Rectal smooth muscle tissue (tissue), 1 donor: Measurements from ENCODE around the gene DROSHA.

ENCODE experiments used
- H3K27ac ChIP-seq: one replicate; pipeline ENCODE4 v1.7.0; 2013; ENCODE audit warnings: low read depth, low read length, inconsistent platforms
- H3K27me3 ChIP-seq: one replicate; pipeline ENCODE4 v1.7.0; 2013; ENCODE audit warnings: low read length; ENCODE audit not compliant: control insufficient read depth, insufficient read depth
- H3K36me3 ChIP-seq: one replicate; pipeline ENCODE4 v1.7.0; 2013; ENCODE audit warnings: low read length; ENCODE audit not compliant: control insufficient read depth, insufficient read depth
- H3K4me1 ChIP-seq: one replicate; pipeline ENCODE4 v1.7.0; 2013; ENCODE audit warnings: low read length; ENCODE audit not compliant: control insufficient read depth, insufficient read depth
- H3K4me3 ChIP-seq: one replicate; pipeline ENCODE4 v1.7.0; 2013; ENCODE audit warnings: low read length
- H3K9ac ChIP-seq: one replicate; pipeline ENCODE4 v1.7.0; 2013; ENCODE audit warnings: low read length

DROSHA gene

DNA sequence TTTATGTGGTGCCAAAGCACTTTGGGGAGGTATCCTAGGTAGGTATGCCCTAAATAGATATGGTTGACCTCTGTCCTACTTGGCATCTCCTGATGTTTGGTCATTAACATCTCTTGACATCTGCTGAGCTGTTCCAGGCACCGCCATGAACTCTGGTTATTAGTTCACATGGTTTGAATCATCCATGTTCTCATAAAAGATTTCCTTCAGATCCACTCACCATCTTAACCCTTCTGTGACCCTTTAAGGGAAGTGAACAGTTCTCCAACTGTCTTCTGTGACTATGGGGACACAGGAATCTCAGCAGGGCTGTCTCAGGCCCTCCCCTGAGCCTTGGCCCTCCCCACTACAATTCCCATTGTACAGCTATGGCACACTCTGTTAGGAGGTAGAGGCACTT is 170.7 kb downstream of the DROSHA start:
- Histone ChIP-seq H3K36me3 (no peaks in the 10 kb centered on the region), H3K4me3 (no peak overlapping the region), H3K9ac (no peak overlapping the region), H3K4me1 (peaks cover 7% of the 10 kb centered on the region), H3K27me3 (no peaks in the 10 kb centered on the region), H3K27ac (no peak overlapping the region)

- Histone ChIP-seq H3K27me3 (no peaks in the 10 kb centered on the region), H3K36me3 (no peaks in the 10 kb centered on the region), H3K27ac (no peak overlapping the region), H3K4me3 (no peak overlapping the region), H3K9ac (no peak overlapping the region), H3K4me1 (peaks cover 7% of the 10 kb centered on the region)
Observed at GRCh38 chr5:31359839-31360238, 172.1 kb downstream of the DROSHA start.

DNA sequence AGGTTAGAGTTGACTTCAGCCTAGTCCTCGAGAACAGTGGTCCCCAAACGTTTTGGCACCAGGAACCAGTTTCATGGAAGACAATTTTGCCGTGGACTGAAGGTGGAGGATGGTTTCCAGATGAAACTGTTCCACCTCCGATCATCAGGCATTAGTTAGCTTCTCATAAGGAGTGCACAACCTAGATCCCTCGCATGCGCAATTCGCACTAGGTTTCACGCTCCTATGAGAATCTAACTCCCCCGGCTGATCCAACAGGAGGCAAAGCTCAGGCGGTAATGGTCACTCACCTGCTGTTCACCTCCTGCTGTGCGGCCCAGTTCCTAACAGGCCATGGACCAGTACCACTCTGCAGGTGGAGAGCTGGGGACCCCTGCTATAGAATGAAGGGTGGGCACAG is 174.9 kb downstream of the DROSHA start:
- Histone ChIP-seq H3K4me1 (peaks cover 7% of the 10 kb centered on the region), H3K4me3 (no peak overlapping the region), H3K9ac (no peak overlapping the region), H3K27ac (no peak overlapping the region), H3K27me3 (no peaks in the 10 kb centered on the region), H3K36me3 (no peaks in the 10 kb centered on the region)

DNA sequence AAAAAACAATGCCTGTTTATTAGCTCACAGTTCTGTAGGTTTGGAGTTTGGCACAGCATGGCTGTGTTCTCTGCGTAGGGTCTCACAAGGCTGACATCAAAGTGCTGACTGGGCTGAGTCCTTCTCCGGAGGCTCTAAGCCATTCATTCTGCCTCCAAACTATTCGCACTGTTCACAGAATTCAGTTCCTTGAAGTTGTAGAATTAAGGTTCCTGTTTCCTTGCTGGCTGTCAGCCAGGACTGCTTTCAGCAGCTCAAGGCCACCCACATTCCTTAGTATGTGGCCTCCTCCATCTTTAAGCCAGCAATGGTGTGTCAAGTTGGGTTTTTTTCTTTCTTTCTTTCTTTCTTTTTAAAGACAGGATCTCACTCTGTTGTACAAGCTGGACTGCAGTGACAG is 176.6 kb downstream of the DROSHA start:
- H3K9ac ChIP-seq = no peak overlapping the region
- no peak overlapping the region for H3K27ac ChIP-seq
- no peaks in the 10 kb centered on the region for H3K4me1 ChIP-seq
- no peak overlapping the region for H3K4me3 ChIP-seq
- no peaks in the 10 kb centered on the region for H3K27me3 ChIP-seq
- no peaks in the 10 kb centered on the region for H3K36me3 ChIP-seq
